ENCODE data around the gene CCDC15.

GRCh38 chr11:125086633-125087296 lies 132.8 kb downstream of the CCDC15 start:
- no peak for TF ChIP-seq CTCF (IDR thresholded peaks at IDR 0.05; ENCODE audit: borderline replicate concordance, extremely low read depth, low read length, poor library complexity, severe bottlenecking)
- TF ChIP-seq EZH2 (IDR thresholded peaks at IDR 0.05; ENCODE audit: borderline replicate concordance, low read depth, low read length, severe bottlenecking) = no peak
